ENCODE data around the gene HAS3.
"Not testable (repeated sequence)": the region's sequence is repeated elsewhere in the genome, so short reads cannot be mapped to it uniquely, and the experiment has no call there.

HAS3 gene, protein sequence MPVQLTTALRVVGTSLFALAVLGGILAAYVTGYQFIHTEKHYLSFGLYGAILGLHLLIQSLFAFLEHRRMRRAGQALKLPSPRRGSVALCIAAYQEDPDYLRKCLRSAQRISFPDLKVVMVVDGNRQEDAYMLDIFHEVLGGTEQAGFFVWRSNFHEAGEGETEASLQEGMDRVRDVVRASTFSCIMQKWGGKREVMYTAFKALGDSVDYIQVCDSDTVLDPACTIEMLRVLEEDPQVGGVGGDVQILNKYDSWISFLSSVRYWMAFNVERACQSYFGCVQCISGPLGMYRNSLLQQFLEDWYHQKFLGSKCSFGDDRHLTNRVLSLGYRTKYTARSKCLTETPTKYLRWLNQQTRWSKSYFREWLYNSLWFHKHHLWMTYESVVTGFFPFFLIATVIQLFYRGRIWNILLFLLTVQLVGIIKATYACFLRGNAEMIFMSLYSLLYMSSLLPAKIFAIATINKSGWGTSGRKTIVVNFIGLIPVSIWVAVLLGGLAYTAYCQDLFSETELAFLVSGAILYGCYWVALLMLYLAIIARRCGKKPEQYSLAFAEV

DNA sequence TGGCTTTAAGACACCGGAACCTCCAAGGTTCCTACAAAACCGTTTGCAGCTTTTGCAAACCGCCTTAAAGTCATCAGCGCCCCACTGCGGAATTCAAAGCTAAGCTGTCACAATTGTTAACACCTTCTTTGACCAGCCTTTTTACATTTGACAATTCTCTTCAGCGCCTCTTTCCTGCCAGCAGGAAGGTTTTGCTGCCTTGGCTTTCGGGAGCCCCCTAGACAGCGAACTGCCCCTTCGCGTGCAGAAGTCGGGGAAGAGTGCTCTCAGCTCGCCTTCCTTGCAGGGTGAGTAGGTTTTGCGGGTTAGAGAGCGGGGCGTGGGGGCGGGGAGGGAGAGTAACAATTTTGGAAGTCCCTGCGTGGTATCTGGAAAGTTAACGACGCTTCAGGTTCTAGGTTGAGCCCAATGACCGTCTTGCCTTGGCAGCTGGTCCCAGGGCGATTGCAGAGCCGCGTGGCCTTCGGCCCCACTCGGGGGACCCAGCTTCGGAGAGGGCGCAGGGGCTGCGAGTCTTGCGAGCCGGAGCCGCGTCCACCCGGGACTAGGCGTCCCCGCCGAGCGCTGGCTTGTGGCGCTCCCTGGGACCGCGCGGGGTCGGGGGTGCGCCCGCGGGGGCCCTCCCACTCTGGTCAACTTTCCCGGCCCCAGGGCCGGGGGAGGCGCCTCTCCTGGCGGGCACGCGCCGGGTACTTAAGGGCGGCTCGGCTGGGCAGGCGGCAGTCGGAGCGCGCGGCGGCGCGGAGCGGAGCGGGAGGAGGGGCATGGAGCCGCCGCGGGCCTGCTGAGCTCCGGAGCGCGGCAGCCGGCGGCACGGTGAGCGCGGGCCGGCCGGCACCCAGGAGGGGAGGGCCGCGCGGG is at the start of gene HAS3:
HAS3 (plus strand) TSS at position 153 of the 861 bp plus-strand sequence. CDS start 3,743 bp downstream, outside the sequence.
- DNase-seq, result no peak

DNA sequence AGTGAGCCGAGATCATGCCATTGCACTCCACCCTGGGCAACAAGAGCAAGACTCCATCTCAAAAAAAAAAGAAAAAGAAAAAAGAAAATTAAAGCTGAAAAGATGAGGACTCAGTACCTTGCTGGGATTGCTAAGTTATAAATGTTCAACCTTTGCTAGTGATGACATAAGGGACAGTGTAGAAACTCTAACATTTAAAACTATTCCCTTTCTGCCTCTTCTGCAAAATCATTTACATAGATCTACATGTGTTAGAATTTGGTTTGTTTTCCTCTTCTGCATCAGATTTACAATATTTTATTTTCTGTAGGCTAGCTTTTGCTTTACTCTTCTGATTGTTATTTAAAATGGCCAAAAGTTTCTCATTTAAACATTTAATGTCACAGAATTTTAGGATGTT is 49.5 kb upstream of the HAS3 start:
- DNase-seq, result no peak

DNA sequence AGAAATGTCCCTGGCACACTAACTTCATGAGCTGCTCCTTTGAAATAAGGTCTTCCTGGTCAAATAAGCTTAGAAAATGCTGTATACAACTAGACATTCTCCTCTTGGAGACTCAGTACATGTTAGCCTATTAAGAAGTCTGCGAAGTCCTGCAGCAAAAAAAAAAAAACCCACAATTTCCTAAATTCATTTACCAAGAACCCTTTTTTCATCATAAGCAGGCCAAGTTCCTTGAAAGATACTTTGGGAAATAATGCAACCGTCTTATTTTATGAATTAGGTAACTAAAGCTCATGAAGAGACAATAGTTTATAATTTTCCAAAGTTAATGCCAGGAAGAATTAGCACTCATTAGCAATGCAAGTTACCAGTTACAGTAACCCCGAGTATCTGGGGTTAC is 49.0 kb upstream of the HAS3 start:
- DNase-seq, result no peak

DNA sequence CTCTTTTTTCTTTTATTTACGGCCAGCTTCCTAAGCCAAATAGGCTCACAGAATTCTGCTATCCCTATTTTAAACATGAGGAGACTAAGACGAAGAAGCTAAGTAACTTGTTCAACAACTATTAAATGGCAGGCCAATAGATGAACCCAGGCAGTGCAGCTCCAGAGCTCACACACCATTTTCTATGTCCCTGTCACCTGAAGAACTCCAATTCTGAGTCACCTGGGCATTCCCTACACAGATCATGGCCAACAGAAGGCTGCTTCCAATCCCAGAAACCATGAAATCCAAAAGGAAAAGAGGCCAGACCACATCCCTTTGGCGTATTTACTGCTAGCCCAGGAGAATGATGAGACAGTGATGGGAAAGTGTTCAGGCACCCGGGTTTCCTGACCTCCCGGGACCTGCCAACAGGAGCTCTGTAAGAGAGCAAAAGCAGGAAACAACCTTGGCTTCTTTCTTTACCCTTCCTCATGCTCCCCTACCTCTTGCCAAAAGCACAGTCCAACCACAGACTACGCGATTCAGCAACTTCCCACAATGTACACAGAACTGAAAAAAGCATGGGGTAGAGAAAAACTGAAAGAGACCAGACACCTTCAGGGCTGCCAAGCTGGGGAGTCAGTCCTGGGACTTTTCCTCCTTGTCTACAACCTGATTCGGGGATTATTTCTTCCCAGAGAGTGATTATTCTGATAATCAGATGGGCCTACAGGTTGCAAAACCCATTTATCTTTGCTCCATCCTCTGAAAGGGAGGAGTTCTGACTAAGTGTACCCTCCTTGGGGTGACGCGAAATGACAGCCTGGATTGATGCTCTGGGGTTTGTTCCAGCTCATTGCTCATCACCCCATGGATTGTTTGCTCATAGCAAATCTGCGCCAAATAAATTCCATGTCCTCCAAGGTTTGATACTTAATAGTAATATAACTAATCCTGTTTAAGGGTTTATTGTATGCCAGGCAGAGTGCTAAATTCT is 47.8 kb upstream of the HAS3 start:
- DNase-seq, result no peak

DNA sequence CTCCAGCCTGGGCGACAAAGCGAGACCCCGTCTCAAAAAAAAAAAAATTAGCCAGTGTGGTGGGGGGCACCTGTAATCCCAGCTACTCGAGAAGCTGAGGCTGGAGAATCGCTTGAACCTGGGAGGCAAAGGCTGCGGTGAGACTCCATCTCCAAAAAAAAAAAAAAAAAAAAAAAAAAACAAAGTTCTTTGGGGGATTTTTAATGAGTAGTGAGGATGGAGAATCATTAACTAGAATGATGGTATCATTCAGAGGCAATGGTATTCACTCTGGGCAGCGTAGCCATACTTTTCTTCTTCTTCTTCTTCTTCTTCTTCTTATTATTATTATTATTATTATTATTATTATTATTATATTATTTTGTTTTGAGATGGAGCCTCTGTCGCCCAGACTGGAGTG is 42.0 kb upstream of the HAS3 start:
- not testable (repeated sequence) for DNase-seq

DNA sequence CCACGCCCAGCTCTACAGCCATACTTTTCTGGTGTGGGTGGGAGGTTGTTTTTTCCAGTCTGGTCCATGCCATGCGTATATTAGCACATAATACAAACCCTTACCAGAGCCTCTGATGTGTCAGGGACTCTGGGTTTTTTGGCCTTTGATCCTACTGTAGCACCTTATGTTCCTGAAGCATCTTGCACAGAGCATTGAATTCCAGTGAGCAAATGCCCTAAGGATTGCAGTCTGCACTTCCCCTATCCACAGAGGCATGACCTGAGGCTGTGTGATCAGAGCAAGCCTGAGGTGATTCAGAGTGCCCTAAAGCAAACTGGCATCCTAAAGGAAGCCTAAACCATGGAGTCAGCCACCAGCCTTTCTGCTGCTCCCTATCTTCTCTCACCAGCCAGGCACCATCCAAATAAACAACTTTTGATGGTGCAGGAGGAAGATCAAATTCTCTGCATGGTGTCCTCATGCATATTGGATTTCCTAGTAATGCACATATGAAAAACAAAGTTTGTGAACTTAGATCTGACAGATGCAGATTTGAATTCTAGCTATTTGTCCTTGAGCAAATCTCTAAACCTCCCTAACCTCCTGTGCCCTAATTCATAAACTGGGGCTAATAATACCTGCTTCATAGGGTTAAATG is 41.2 kb upstream of the HAS3 start:
- no peak for DNase-seq

DNA sequence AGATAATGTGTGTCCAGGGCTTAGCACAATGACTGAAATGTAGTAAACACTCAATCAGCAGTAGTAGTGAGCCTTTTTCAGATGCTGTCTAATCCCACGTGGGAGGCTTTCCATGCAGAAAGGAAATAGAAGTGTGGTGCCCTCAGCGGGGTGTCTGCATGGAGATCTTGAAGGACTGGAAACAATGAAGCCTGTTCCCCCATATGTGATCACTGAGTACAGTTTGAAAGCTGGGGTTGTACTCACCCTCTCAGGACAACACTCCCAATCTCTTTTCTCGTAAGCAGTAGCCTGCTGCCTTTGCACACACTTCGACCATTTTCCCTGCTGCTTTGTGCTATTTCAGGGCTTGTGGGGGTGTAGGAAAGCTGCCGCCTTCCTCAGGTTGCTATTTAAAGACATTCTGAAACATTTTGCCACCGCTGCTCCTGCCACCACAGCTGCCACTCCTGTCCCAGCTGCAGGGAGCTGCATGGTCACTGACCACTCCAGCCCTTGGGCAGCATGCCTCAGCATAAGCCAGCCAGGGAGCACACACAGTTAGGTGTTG is 40.6 kb upstream of the HAS3 start:
- no peak for DNase-seq

DNA sequence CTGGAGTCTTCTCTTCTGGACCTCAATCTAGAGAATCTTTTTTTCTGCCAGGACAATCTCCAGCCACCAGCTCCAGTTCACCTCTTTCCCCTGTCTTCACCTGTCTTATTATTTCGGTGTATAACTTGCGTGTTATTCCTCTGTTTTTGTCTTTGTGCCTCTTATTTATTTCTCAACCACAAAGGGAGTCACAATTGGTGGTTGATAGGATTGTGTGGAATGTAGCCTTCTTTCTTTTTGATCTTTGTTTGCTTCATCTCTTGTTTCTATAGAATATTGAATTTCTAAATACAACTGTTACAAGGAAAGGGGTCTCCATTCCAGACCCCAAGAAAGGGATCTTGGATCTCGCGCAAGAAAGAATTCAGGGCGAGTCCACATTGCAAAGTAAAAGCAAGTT is 35.9 kb upstream of the HAS3 start:
- no peak for DNase-seq

DNA sequence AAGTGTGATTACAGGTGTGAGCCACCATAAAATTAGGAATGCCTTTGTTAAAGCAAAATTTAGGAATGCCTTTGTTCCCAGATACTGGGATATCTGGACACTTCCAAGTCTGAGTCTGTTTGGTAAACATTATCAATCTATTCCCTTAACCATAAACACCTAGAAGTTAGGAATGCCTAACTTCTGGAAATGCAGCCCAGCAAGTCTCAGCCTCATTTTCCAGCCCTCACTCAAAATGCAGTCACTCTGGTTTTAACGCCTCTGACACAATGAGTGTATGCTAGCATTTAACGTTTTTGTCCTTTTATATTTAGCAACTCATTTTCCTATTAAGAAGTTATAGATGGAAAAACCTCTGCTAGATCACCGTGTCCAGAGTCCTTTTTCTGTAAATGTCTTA is 34.4 kb upstream of the HAS3 start:
- DNase-seq, result no peak

DNA sequence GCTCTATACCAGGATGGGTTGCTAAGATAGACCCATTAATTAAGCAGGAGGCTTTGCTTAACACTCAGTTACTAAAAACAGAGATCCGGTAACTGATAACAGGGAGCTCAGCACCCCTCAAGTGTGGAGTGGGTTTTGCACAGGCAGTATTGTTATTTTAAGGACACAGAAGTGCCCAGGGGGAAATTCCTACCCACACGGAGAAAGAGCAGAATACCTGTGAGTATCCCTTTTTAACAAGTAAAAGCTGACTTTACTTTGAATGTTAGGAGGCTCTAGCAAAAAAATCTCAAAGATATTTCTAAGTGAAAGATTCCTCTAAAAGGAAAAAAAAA is 32.8 kb upstream of the HAS3 start:
- no peak for DNase-seq

DNA sequence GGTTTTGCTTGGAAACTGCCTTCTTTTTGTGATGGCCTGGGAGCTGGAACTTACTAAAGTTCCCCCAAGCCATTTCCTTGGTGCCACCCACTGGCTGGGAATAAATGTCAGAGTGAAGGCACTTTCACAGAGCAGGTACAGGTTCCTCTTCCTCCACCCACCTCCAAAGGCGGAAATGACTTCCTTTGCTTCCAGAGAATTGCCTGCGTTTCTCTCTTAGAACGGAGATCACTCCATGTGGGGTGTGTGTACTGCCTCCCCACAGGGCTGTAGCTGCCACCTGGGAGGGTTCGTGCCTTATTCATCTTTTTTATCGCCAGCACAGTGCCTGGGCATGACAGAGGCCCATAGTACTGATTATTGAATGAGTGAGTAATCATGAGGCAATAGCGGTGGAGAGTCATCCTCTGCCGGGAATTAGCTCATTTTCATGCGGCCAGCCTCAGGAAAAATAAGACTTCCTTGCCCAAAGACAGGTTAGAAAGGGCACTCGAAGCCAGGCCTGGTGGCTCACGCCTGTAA is 32.2 kb upstream of the HAS3 start:
- DNase-seq, result no peak

DNA sequence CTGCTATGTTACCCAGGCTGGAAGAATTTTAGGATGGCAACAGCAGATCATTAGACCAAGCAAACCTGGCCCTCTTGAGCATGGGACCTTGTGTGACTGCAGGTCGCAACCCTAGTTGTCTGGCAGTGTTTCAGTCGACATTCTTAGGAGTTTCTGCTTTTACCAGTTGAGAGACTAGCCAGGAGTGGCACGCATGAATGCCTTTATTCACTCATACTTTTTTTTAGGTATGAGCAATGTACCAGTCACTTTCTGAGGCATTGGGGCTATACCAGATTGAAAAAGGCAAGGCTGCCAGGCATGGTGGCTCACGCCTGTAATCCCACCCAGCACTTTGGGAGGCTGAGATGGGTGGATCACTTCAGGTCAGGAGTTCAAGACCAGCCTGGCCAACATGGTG is 28.2 kb upstream of the HAS3 start:
- no peak for DNase-seq

DNA sequence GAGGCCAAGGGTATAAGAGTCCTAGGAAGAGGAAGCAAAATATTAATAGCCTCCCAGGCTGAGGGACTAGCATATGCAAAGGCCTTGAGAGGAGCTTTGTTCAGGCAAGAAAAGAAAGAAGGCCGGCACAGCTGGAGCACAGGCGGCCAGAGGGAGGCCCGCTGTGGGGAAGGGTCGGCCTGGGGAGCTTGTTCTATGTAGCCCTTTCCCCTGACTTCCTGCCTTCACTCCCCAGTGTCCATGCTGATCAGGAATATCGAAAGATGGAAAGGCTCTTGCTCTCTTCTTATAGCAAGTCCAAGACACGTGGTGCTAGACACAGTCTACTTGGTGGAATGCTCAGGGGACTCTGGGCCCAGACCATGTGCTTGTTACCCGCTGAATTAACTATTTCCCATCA is 27.4 kb upstream of the HAS3 start:
- DNase-seq, result no peak

DNA sequence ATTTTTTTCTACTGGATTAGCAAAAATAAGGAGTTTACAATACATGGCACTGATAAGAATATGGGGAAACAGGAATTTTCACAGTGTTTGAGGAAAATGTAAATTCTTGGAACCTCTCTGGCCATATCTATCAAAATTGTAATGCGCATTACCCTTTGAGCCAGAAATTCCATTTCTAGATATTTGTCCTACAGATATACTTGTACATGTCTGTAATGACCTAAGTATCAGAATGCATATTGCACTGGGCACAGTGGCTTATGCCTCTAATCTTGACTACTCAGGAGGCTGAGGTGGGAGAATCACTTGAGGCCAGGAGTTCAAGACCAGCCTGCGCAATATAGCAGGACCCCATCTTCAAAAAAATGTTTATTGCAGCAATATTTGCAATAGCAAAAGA is 25.8 kb upstream of the HAS3 start:
- no peak for DNase-seq

DNA sequence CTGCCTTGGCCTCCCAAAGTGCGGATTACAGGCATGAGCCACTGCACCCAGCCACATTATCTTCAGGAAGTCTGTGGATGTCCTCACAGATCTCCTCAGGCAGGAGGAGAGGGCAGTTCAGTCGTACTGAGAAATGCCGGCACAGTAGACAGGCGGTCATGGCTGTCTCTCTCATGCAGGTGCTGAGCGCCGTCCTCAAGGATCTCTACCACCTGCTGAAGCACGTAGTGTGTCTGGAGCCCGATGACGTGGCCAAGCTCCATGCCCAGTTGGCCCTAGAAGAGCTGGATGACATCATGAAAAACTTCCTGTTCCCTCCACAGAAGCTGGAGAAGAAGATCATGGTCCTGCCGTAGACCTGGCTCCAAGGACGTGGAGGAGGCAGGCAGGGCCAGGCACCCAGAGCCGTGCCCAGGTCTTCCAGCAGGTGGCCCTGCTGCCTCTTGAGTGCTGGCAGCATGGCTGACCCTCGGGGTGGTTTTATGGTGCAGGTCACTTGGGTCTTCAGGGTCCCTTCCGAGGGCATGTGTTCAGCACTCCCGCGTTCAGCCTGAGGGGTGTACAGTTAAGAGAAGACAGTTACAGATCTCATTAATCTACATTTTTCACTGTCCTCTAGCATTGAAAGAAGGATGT is 22.0 kb upstream of the HAS3 start:
- no peak for DNase-seq

DNA sequence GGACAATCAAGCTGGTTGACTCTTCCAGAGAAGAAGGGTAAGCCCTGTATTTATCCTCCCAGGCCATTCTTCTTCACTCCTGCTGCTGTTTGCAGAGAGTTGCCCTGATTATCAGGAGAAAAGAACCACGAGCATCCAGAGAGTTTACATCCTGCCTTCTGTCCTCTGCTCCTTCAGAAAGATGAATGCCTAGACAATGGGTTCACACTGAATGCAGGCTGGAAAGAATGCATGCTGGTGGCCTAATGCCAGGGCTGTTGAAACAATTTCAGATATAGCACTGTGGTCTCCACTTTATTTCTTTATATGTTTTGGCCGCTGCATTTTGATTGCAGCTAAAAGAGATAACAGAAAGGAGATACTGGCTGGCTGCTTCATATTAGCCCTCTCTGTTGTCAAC is 21.2 kb upstream of the HAS3 start:
- DNase-seq, result no peak

DNA sequence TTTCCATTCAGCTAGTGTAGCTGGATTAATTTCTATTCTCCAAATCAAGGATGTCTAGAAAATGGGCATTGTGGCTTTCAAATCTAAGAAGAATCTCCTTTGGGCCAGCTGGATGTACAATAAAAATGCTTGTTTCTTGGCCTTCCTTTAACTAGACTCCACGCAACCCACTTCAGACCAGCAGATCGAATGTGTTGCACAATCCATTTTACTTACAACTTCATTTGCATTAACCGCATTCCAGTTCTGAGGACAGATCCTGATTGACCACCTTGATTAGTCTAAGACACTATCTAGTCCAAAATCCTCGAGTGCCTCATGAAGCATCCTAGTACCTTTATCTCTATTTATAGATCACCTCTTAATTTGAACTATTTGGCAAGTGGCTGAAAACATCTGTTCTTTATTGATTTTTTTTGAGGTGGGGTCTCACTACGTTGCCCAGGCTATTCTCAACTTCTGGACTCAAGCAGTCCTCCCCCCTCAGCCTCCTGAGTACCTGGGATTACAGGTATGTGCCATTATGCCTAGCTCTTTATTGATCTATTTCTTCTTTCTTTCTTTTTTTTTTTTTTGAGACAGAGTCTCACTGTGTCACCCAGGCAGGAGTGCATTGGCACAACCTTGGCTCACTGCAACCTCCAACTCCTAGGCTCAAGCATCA is 20.3 kb upstream of the HAS3 start:
- DNase-seq, result no peak

DNA sequence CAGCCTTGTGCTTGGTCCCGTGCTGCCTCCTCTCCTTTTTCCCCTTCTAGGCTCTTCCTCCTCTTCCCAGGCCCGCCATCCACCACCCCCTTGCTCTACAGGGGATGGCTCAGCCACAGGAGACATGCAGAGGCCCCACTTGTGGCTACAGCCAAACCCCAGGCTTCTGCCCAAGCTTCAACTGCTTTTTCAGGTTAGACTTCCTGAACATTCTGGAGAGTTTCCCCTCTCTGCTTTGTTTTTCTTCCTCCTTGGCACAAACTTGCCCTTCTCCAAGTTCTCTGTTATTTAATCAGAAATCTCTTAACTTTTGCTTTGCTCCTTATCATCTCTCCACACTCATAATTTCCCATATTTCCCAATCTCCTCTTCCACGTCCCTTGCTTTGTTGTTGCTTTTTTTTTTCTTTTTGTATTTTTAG is 18.3 kb upstream of the HAS3 start:
- no peak for DNase-seq

DNA sequence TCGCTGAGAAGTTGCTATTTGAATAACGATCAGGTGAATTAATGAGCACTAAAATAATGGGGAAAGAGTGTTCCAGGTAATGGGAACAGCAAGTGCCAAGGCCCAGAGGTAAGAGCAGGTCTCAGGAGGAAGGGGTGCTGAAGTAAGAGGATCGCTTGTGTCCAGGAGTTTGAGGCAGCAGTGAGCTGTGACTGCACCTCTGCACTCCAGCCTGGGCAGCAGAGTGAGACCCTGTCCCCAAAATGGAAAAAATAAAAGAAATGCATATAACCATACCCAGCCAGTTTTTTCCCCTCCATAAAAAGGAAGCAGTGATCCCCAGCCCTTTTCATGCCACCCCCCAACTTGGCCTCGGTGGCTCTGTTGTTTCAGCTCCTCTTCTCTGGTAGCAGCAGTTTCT is 16.8 kb upstream of the HAS3 start:
- no peak for DNase-seq

DNA sequence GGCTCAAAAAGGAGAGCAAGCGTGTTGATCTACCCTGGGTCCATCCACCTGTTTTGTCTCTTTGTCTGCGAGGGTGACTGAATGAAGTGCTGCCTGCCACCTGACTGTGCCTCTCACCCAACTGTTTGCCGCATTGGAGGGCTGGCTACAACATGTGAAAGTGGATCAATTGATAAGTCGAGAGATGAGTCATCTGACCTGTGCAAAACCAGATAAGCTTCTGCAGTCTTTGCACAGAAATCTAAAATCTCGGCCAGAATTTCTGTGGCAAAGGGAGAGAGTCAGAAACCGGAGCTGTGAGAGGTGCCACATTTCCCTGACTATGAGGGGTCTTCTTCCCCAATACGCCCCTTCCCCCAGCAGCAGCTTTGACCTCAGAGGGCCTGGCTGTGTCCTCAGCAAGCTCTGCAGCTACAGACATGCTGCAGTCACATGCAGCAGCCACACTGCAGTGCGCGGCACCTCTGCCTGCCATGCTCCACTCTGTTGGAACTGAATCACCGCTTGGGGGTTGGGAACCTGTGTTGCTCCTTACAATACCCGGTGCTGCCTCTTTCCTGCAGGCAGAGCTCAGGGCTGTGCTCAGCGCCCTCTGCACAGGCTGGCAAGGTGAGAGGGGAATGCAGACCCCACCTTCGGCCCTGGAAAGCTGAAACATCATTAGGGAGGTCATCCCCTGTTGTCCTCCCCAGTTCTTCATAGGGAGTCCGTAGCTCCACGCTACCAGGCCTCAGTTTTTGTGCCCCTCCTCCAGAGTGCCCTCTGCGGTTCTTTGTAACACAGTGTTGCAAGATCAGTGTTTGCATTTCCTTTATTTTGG is 16.2 kb upstream of the HAS3 start:
- no peak for DNase-seq

Data from activated gamma-delta T cell treated with Interleukin-2 at 50 U/mL for 16 hours (primary cell).